Measurements from ENCODE around the gene PDK1.

The PDK1 gene

GRCh38 chr2:172612051-172612450 lies 56.2 kb downstream of the PDK1 start:
- no peak overlapping the region for H3K27ac ChIP-seq (ENCODE audit: low read depth, low read length)
- no peak overlapping the region for H3K4me3 ChIP-seq (ENCODE audit: insufficient read depth, low read length, poor library complexity, severe bottlenecking)
- H3F3A ChIP-seq (ENCODE audit: insufficient read depth), result no peaks in the 10 kb centered on the region
- H3K36me3 ChIP-seq (ENCODE audit: low read length), result no peaks in the 10 kb centered on the region
- H4K20me1 ChIP-seq (ENCODE audit: low read depth, low read length), result no peaks in the 10 kb centered on the region
- H3K9ac ChIP-seq (ENCODE audit: low read length), result no peak overlapping the region
- H2AFZ ChIP-seq (ENCODE audit: low read depth, low read length, severe bottlenecking), result no peak overlapping the region
- no peaks in the 10 kb centered on the region for H3K27me3 ChIP-seq (ENCODE audit: low read length)
- H3K9me2 ChIP-seq (replicated peaks; ENCODE audit: insufficient read depth, low read length), result no peaks in the 10 kb centered on the region
- no peaks in the 10 kb centered on the region for H3K9me3 ChIP-seq (ENCODE audit: insufficient read depth, low read length)
- TF ChIP-seq EZH2phosphoT487 (conservative IDR thresholded peaks at IDR 0.05; ENCODE audit: low read length), result no peak
- TF ChIP-seq CTCF (IDR thresholded peaks at IDR 0.05; ENCODE audit: insufficient read depth, low read length, poor library complexity, severe bottlenecking), result no peak
- H3K79me2 ChIP-seq (ENCODE audit: insufficient read depth, low read length), result no peaks in the 10 kb centered on the region
- H3K4me2 ChIP-seq (ENCODE audit: low read depth, low read length, poor library complexity, severe bottlenecking), result no peak overlapping the region

- Histone ChIP-seq H3K27me3 (ENCODE audit: low read length) (no peaks in the 10 kb centered on the region), H3K36me3 (ENCODE audit: low read length) (no peaks in the 10 kb centered on the region), H3K27ac (ENCODE audit: low read depth, low read length) (no peak overlapping the region), H3F3A (ENCODE audit: insufficient read depth) (no peaks in the 10 kb centered on the region), H3K79me2 (ENCODE audit: insufficient read depth, low read length) (no peaks in the 10 kb centered on the region), H3K9me3 (ENCODE audit: insufficient read depth, low read length) (no peaks in the 10 kb centered on the region), H4K20me1 (ENCODE audit: low read depth, low read length) (no peaks in the 10 kb centered on the region), H3K4me2 (ENCODE audit: low read depth, low read length, poor library complexity, severe bottlenecking) (no peak overlapping the region), H3K9ac (ENCODE audit: low read length) (no peak overlapping the region), H2AFZ (ENCODE audit: low read depth, low read length, severe bottlenecking) (no peak overlapping the region), H3K9me2 (replicated peaks; ENCODE audit: insufficient read depth, low read length) (no peaks in the 10 kb centered on the region), H3K4me3 (ENCODE audit: insufficient read depth, low read length, poor library complexity, severe bottlenecking) (no peak overlapping the region)
- TF ChIP-seq CTCF (IDR thresholded peaks at IDR 0.05; ENCODE audit: insufficient read depth, low read length, poor library complexity, severe bottlenecking), result no peak
- TF ChIP-seq EZH2phosphoT487 (conservative IDR thresholded peaks at IDR 0.05; ENCODE audit: low read length), result no peak
Measured at GRCh38 chr2:172613040-172613439, 57.1 kb downstream of the PDK1 start.

GRCh38 chr2:172613615-172614231 lies 57.8 kb downstream of the PDK1 start:
- Histone ChIP-seq H3K27ac (ENCODE audit: low read depth, low read length) (no peak overlapping the region), H3K27me3 (ENCODE audit: low read length) (no peaks in the 10 kb centered on the region), H3K36me3 (ENCODE audit: low read length) (no peaks in the 10 kb centered on the region), H3K79me2 (ENCODE audit: insufficient read depth, low read length) (no peaks in the 10 kb centered on the region), H3K9me3 (ENCODE audit: insufficient read depth, low read length) (no peaks in the 10 kb centered on the region), H3K9ac (ENCODE audit: low read length) (no peak overlapping the region), H3F3A (ENCODE audit: insufficient read depth) (no peaks in the 10 kb centered on the region), H2AFZ (ENCODE audit: low read depth, low read length, severe bottlenecking) (no peak overlapping the region), H3K4me3 (ENCODE audit: insufficient read depth, low read length, poor library complexity, severe bottlenecking) (no peak overlapping the region), H3K4me2 (ENCODE audit: low read depth, low read length, poor library complexity, severe bottlenecking) (no peak overlapping the region), H4K20me1 (ENCODE audit: low read depth, low read length) (no peaks in the 10 kb centered on the region), H3K9me2 (replicated peaks; ENCODE audit: insufficient read depth, low read length) (no peaks in the 10 kb centered on the region)
- no peak for TF ChIP-seq EZH2phosphoT487 (conservative IDR thresholded peaks at IDR 0.05; ENCODE audit: low read length)
- no peak for TF ChIP-seq CTCF (IDR thresholded peaks at IDR 0.05; ENCODE audit: insufficient read depth, low read length, poor library complexity, severe bottlenecking)

Data from SU-DHL-6 (cell line).